Activated T-helper 2 cell treated with anti-CD3 and anti-CD28 coated beads, Interferon-gamma antibody, Interleukin-2, Interleukin-4, amounts not matched to agents 10 μg/mL and 5 μg/mL and 100 μg/mL, durations not matched to agents 14 hours and 24 hours and 36 hours (primary cell): ENCODE data around the gene MLLT3. TPM values are rescaled to one million over a fixed set of nuclear protein-coding genes. Genes with fewer than 3 reads are reported as not detected.
"Not testable (repeated sequence)": the region's sequence is repeated elsewhere in the genome, so short reads cannot be mapped to it uniquely, and the experiment has no call there.

Source experiments
- DNase-seq: peaks from one replicate; pipeline ENCODE4 v3.0.0; 2021; ENCODE audit warnings: low spot score
- H3K27ac Mint-ChIP-seq: one replicate; pipeline ENCODE4 v1.8.0; 2021; ENCODE audit warnings: mixed read lengths
- H3K27me3 Mint-ChIP-seq: one replicate; pipeline ENCODE4 v1.8.0; 2021; ENCODE audit warnings: low read depth, mixed read lengths
- H3K36me3 Mint-ChIP-seq: one replicate; pipeline ENCODE4 v1.8.0; 2021; ENCODE audit warnings: low read depth, mixed read lengths
- H3K4me1 Mint-ChIP-seq: one replicate; pipeline ENCODE4 v1.8.0; 2021; ENCODE audit warnings: low read depth, mixed read lengths
- H3K4me3 Mint-ChIP-seq: one replicate; pipeline ENCODE4 v1.8.0; 2021; ENCODE audit warnings: low read depth, mild to moderate bottlenecking, moderate library complexity, mixed read lengths
- H3K9me3 Mint-ChIP-seq: one replicate; pipeline ENCODE4 v1.8.0; 2021; ENCODE audit warnings: mixed read lengths
- intact Hi-C: fragments of 100-400 bp; cut with micrococcal nuclease; formaldehyde crosslinking; loops from one replicate; pipeline ENCODE4 v1.15.1; 2023
- total RNA-seq: library from RNA; stranded (reverse); gene quantifications from 2 replicates; pipeline ENCODE4 v1.2.3, GENCODE V29; 2022

MLLT3 gene
- total RNA-seq = 22.4 and 24.9 TPM in 2 replicates

- Mint-ChIP-seq H3K36me3 (peaks cover 22% of the 10 kb centered on the region), H3K4me1 (peaks cover 43% of the 10 kb centered on the region), H3K4me3 (peak within 1 kb of the TSS; percentile 92), H3K27me3 (no peaks in the 10 kb centered on the region), H3K9me3 (no peaks in the 10 kb centered on the region), H3K27ac (peak within 1 kb of the TSS; percentile 94)
- DNase-seq = peak; percentile 96
- intact Hi-C loops = loop anchor here (1.0 to 5.0 kb wide), 16 partner anchors 60 to 1495 kb away; partner anchors contain the start of genes FOCAD, HACD4 and PLIN2
Observed at GRCh38 chr9:20622330-20623020, at the start of gene MLLT3. MLLT3 (minus strand) TSS chr9:20622499.

- H3K4me1 Mint-ChIP-seq = no peaks in the 10 kb centered on the region
- intact Hi-C loops = no loop called here
- no peak for DNase-seq
- H3K36me3 Mint-ChIP-seq = no peaks in the 10 kb centered on the region
- no peaks in the 10 kb centered on the region for H3K9me3 Mint-ChIP-seq
- H3K4me3 Mint-ChIP-seq = no peak overlapping the region
- no peak overlapping the region for H3K27ac Mint-ChIP-seq
- H3K27me3 Mint-ChIP-seq = peaks cover 6% of the 10 kb centered on the region
Observed at GRCh38 chr9:20671635-20672034, 49.3 kb upstream of the MLLT3 start.

- intact Hi-C loops = no loop called here
- Mint-ChIP-seq H3K27me3 (peaks cover 3% of the 10 kb centered on the region), H3K27ac (no peak overlapping the region)
Observed at GRCh38 chr9:20670395-20670794, 48.1 kb upstream of the MLLT3 start.

DNA sequence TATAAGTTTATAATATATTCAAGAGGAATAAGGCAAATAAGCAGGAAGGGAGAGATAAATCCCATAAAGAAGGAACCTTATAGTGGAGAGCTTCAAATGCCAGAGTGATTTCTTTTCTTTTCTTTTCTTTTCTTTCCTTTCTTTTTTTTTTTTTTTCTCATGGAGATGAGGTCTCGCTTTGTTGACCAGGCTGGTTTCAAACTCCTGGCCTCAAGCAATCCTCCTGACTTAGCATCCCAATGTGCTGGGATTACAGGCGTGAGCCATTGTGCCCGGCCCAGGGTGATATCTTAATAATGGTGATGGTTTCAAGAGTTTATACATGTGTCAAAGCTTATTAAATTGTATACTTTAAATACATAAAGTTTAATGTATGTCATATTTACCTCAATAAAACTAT, 42.2 kb upstream of the MLLT3 start:
- H3K27ac Mint-ChIP-seq = no peak overlapping the region
- H3K4me3 Mint-ChIP-seq = no peak overlapping the region
- peaks cover 10% of the 10 kb centered on the region for H3K27me3 Mint-ChIP-seq
- no peak for DNase-seq
- H3K4me1 Mint-ChIP-seq = peaks cover 1% of the 10 kb centered on the region
- no peaks in the 10 kb centered on the region for H3K9me3 Mint-ChIP-seq
- H3K36me3 Mint-ChIP-seq = no peaks in the 10 kb centered on the region
- intact Hi-C loops = no loop called here

More at GRCh38 chr9:20670395-20670794, 48.1 kb upstream of the MLLT3 start:
- H3K36me3 Mint-ChIP-seq = no peaks in the 10 kb centered on the region
- no peak overlapping the region for H3K4me3 Mint-ChIP-seq
- H3K4me1 Mint-ChIP-seq = no peaks in the 10 kb centered on the region
- DNase-seq = no peak
- no peaks in the 10 kb centered on the region for H3K9me3 Mint-ChIP-seq

DNA sequence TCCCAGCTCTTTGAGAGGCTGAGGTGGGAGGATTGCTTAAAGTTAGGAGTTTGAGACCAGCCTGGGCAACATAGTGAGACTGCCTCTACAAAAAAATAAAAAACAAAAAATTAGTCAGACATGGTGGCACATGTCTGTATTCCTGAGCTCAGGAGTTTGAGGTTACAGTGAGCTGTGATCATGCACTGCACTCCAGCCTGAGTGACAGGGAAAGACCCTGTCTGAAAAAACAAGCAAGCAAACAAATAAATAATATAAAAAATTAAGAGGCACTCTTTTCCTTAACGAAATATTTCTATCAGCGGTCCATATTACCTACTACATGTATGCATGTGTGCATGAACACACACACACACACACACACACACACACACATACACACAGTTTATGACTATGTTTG, 40.8 kb upstream of the MLLT3 start:
- Mint-ChIP-seq H3K27me3 (peaks cover 10% of the 10 kb centered on the region), H3K4me1 (peaks cover 1% of the 10 kb centered on the region), H3K4me3 (no peak overlapping the region), H3K36me3 (no peaks in the 10 kb centered on the region), H3K27ac (no peak overlapping the region), H3K9me3 (no peaks in the 10 kb centered on the region)
- intact Hi-C loops = no loop called here
- no peak for DNase-seq

GRCh38 chr9:20662156-20662555, 39.9 kb upstream of the MLLT3 start:
- Mint-ChIP-seq H3K9me3 (no peaks in the 10 kb centered on the region), H3K4me1 (peaks cover 1% of the 10 kb centered on the region), H3K4me3 (no peak overlapping the region), H3K36me3 (no peaks in the 10 kb centered on the region), H3K27me3 (peaks cover 6% of the 10 kb centered on the region), H3K27ac (no peak overlapping the region)
- intact Hi-C loops = no loop called here
- DNase-seq = no peak

DNA sequence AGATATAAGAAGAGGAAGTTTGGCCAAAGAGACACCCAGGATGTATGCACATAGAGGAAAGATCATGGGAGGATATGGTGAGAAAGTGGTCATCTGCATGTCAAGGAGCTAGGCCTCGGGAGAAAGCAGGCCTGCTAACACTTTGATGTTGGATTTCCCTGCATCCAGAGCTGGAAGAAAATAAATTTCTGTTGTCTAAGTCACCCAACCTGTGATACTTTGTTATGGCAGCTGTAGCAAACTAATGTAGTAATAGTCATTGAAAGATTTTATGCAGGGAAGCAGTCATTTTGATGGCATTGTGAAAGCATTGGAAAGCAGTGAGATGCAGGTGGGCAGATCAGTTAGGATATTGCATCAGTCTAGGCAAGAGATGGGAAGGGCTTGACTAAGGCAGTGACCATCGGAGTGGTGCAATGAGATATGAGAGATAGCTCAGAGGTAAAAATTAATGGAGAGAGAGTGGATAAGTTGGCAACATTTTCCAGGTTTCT, 37.2 kb upstream of the MLLT3 start:
- Mint-ChIP-seq H3K4me3 (no peak overlapping the region), H3K27ac (no peak overlapping the region), H3K4me1 (peaks cover 1% of the 10 kb centered on the region), H3K9me3 (no peaks in the 10 kb centered on the region), H3K36me3 (no peaks in the 10 kb centered on the region), H3K27me3 (peaks cover 7% of the 10 kb centered on the region)
- DNase-seq = no peak
- intact Hi-C loops = loop anchor here (2.0 kb wide), 1 partner anchor 23 kb away; no protein-coding TSS in a partner anchor

DNA sequence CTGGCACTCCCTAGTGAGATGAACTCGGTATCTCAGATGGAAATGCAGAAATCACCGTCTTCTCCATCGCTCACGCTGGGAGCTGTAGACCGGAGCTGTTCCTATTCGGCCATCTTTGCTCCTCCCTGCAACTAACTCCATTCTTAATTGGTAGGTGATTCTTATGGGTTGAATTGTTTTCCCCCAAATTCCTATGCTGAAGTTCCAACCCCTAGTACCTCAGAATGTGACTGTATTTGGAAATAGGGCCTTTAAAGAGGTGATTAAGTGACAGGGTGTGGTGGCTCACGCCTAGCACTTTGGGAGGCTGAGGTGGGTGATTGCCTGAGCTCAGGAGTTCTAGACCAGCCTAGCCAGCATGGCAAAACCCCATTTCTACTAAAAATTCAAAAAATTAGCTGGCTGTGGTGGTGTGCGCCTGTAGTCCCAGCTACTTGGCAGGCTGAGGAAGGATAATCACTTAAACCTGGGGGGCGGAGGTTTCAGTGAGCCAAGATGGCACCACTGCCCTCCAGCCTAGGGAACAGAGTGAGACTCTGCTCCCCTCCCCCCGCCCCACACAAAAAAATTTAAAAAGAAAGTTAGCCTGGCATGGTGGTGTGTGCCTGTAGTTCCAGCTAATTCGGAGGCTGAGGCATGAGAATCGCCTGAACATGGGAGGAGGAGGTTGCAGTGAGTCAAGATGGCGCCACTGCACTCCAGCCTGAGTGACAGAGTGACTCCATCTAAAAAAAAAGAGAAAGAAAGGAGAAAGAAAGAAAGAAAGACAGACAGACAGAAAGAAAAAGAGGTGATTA, 36.6 kb upstream of the MLLT3 start:
- intact Hi-C loops = loop anchor here (2.0 kb wide), 1 partner anchor 24 kb away; no protein-coding TSS in a partner anchor
- H3K4me3 Mint-ChIP-seq = no peak overlapping the region
- no peaks in the 10 kb centered on the region for H3K9me3 Mint-ChIP-seq
- no peak for DNase-seq
- H3K27me3 Mint-ChIP-seq = peaks cover 7% of the 10 kb centered on the region
- H3K4me1 Mint-ChIP-seq = peaks cover 1% of the 10 kb centered on the region
- peak overlapping the region; percentile 69 for H3K27ac Mint-ChIP-seq
- H3K36me3 Mint-ChIP-seq = no peaks in the 10 kb centered on the region

GRCh38 chr9:20658246-20658667, 36.0 kb upstream of the MLLT3 start:
- not testable (repeated sequence) for H3K27me3 Mint-ChIP-seq, H3K4me1 Mint-ChIP-seq, H3K4me3 Mint-ChIP-seq, H3K9me3 Mint-ChIP-seq, H3K36me3 Mint-ChIP-seq
- intact Hi-C loops = loop anchor here (2.0 kb wide), 1 partner anchor 25 kb away; no protein-coding TSS in a partner anchor
- peak overlapping the region; percentile 69 for H3K27ac Mint-ChIP-seq
- DNase-seq = peak; percentile 40

- no peak overlapping the region for H3K27ac Mint-ChIP-seq
Observed at GRCh38 chr9:20651939-20652338, 29.6 kb upstream of the MLLT3 start.

GRCh38 chr9:20650750-20651299, 28.5 kb upstream of the MLLT3 start:
- H3K4me1 Mint-ChIP-seq = no peaks in the 10 kb centered on the region
- intact Hi-C loops = no loop called here
- H3K4me3 Mint-ChIP-seq = no peak overlapping the region
- H3K27ac Mint-ChIP-seq = no peak overlapping the region
- H3K36me3 Mint-ChIP-seq = no peaks in the 10 kb centered on the region
- peaks cover 18% of the 10 kb centered on the region for H3K27me3 Mint-ChIP-seq
- DNase-seq = no peak
- no peaks in the 10 kb centered on the region for H3K9me3 Mint-ChIP-seq

More at GRCh38 chr9:20651939-20652338, 29.6 kb upstream of the MLLT3 start:
- intact Hi-C loops = no loop called here
- Mint-ChIP-seq H3K4me1 (no peaks in the 10 kb centered on the region), H3K27me3 (peaks cover 14% of the 10 kb centered on the region), H3K9me3 (no peaks in the 10 kb centered on the region), H3K4me3 (no peak overlapping the region), H3K36me3 (no peaks in the 10 kb centered on the region)
- DNase-seq = no peak

DNA sequence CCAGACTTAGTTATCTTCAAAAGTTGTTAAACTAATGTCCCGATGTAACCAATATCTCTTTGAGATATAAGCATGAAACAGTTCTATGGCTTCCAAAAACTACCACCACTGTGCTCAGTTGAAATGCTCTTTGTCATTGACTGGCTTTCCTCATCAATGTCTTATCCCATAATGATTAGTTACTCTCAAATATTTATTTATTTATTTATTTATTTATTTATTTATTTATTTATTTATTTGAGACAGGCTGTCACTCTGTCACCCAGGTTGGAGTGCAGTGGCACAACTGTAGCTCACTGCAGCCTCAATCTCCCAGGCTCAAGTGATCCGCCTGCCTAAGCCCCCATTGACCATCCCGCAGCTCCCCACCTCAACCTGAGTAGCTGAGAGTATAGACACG, 28.0 kb upstream of the MLLT3 start:
- H3K4me1 Mint-ChIP-seq = no peaks in the 10 kb centered on the region
- H3K27me3 Mint-ChIP-seq = peaks cover 21% of the 10 kb centered on the region

More for the DNA sequence above, 28.0 kb upstream of the MLLT3 start:
- DNase-seq = no peak
- Mint-ChIP-seq H3K4me3 (no peak overlapping the region), H3K27ac (no peak overlapping the region), H3K9me3 (no peaks in the 10 kb centered on the region), H3K36me3 (no peaks in the 10 kb centered on the region)
- intact Hi-C loops = no loop called here
